KOPT-K1 (cell line): Measurements from ENCODE around the gene SUGCT.

Source experiments
- H3K27ac ChIP-seq: fragments of 200-600 bp; sonication (generic); 2 replicates; pipeline ENCODE4 v1.5.1; 2016; ENCODE audit warnings: antibody characterized with exemption, mild to moderate bottlenecking, low read depth, low read length; ENCODE audit not compliant: poor library complexity, severe bottlenecking
- H3K36me3 ChIP-seq: fragments of 200-600 bp; sonication (generic); 2 replicates; pipeline ENCODE4 v1.5.1; 2017; ENCODE audit warnings: antibody characterized with exemption, mild to moderate bottlenecking, low read length, moderate library complexity; ENCODE audit not compliant: insufficient read depth
- H3K9me3 ChIP-seq: fragments of 200-600 bp; sonication (generic); 2 replicates; pipeline ENCODE4 v1.5.1; 2017; ENCODE audit warnings: antibody characterized with exemption, low read length, mild to moderate bottlenecking; ENCODE audit not compliant: insufficient read depth, poor library complexity, severe bottlenecking

Gene SUGCT

DNA sequence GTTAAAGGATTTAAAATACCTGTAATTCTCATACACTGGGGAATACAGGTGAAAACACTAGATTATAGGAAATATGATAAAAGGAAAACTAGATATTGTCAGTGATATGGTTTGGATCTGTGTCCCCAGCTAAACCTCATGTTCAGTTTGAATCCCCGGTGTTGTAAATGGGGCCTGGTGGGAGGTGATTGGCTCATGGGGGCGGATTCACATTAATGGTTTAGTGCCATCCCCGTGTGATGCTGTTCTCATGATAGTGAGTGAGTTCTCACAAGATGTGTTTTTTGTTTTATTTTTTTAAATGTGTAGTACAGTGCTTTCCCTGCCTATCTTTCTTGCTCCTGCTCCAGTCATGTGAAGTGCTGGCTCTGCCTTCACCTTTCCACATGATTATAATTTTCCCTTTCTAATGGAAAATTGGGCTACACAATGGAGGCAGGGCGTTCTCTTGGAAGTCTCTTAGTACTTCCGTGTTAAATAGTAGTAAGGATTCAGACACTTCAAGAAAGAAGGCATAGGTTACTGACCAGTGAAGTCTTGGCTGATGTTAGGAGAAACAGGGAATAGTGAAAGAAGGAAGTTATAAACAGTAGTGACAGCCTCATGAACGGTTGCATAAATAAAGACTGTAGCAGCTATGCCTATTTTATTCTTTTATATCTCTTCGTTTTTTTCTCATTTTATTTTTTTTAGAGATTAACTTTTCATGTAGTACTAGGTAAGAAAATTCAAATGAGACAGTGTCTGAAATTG lies 386.4 kb downstream of the SUGCT start:
- H3K36me3 ChIP-seq = no peaks in the 10 kb centered on the region
- no peaks in the 10 kb centered on the region for H3K9me3 ChIP-seq
- H3K27ac ChIP-seq = no peak overlapping the region

DNA sequence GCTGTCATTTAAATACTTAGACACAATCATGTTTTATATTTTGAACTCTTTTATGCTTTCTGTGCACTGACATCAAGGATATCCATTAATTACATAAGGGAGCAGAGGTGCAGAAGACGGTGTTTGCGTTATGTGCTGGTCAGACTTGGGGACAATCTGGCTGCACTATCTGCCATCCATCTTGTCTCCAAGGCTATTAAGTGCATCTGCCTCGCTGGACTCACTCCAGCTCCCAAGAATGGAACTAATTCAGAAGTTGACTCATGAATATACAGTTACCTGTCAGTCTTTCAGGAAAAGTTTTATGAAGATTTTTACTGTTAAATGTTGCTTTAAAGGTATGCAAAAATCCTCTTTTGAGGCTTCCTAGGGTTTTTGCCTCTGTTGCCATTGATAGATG lies 391.0 kb downstream of the SUGCT start:
- Histone ChIP-seq H3K27ac (no peak overlapping the region), H3K36me3 (no peaks in the 10 kb centered on the region), H3K9me3 (no peaks in the 10 kb centered on the region)

- H3K36me3 ChIP-seq = no peaks in the 10 kb centered on the region
- no peak overlapping the region for H3K27ac ChIP-seq
Measured at GRCh38 chr7:40526951-40527715, 392.3 kb downstream of the SUGCT start.

GRCh38 chr7:40527723-40528122 lies 392.9 kb downstream of the SUGCT start:
- Histone ChIP-seq H3K36me3 (no peaks in the 10 kb centered on the region), H3K27ac (no peak overlapping the region), H3K9me3 (no peaks in the 10 kb centered on the region)

More at GRCh38 chr7:40526951-40527715, 392.3 kb downstream of the SUGCT start:
- H3K9me3 ChIP-seq = no peaks in the 10 kb centered on the region

- Histone ChIP-seq H3K9me3 (no peaks in the 10 kb centered on the region), H3K36me3 (no peaks in the 10 kb centered on the region), H3K27ac (no peak overlapping the region)
Measured at GRCh38 chr7:40530292-40530691, 395.5 kb downstream of the SUGCT start.

- no peak overlapping the region for H3K27ac ChIP-seq
- no peaks in the 10 kb centered on the region for H3K36me3 ChIP-seq
- no peaks in the 10 kb centered on the region for H3K9me3 ChIP-seq
Measured at GRCh38 chr7:40531956-40532355, 397.2 kb downstream of the SUGCT start.

GRCh38 chr7:40535678-40536077 lies 400.9 kb downstream of the SUGCT start:
- H3K9me3 ChIP-seq = no peaks in the 10 kb centered on the region

GRCh38 chr7:40536421-40536820 lies 401.6 kb downstream of the SUGCT start:
- H3K27ac ChIP-seq = no peak overlapping the region
- H3K36me3 ChIP-seq = no peaks in the 10 kb centered on the region
- no peaks in the 10 kb centered on the region for H3K9me3 ChIP-seq

More at GRCh38 chr7:40535678-40536077, 400.9 kb downstream of the SUGCT start:
- no peaks in the 10 kb centered on the region for H3K36me3 ChIP-seq
- no peak overlapping the region for H3K27ac ChIP-seq

DNA sequence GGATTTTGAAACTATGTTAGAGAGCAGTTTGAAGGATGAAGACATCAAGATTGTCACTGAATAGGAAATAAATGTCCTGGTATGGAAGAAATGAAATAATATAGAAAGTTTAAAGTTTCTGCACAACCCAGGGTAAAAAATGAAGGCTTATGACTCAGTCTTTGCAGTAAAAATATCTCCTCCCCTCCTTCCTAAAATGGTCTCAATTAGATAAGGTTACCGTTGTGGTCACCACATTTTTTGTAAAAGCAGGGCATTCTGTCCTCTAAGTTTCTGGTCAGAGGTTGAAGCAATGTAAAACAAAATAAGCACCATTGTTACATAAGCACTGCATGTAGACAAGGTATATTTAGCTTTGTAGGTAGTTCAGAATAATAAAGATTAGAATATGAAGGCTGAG lies 403.5 kb downstream of the SUGCT start:
- Histone ChIP-seq H3K9me3 (no peaks in the 10 kb centered on the region), H3K36me3 (no peaks in the 10 kb centered on the region), H3K27ac (no peak overlapping the region)

GRCh38 chr7:40541336-40541735 lies 406.5 kb downstream of the SUGCT start:
- Histone ChIP-seq H3K36me3 (no peaks in the 10 kb centered on the region), H3K9me3 (no peaks in the 10 kb centered on the region), H3K27ac (no peak overlapping the region)

GRCh38 chr7:40542982-40543741 lies 408.4 kb downstream of the SUGCT start:
- H3K36me3 ChIP-seq = no peaks in the 10 kb centered on the region
- no peaks in the 10 kb centered on the region for H3K9me3 ChIP-seq
- H3K27ac ChIP-seq = no peak overlapping the region

GRCh38 chr7:40544221-40544723 lies 409.5 kb downstream of the SUGCT start:
- Histone ChIP-seq H3K9me3 (no peaks in the 10 kb centered on the region), H3K36me3 (no peaks in the 10 kb centered on the region), H3K27ac (no peak overlapping the region)

- H3K27ac ChIP-seq = no peak overlapping the region
- H3K36me3 ChIP-seq = no peaks in the 10 kb centered on the region
- H3K9me3 ChIP-seq = no peaks in the 10 kb centered on the region
Measured at GRCh38 chr7:40544871-40545303, 410.1 kb downstream of the SUGCT start.

DNA sequence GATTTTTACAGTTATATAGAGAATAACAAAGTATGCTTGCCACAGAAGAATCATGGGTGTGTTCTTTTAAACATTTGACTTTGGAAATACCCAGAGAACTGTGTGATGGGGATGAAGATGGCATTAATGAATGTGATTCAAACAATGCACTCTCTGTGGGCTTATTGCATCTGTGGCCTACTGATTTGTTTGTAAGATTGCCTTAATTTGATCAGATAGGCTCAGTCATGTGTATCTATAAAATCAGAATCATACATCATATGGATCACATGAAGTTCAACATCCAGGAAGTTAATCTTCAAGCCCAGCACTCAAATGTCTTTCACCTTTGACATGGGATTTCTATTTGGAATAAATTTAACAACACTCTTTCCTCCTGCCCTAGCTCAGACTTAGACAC lies 410.9 kb downstream of the SUGCT start:
- H3K9me3 ChIP-seq = no peaks in the 10 kb centered on the region
- H3K27ac ChIP-seq = no peak overlapping the region
- H3K36me3 ChIP-seq = no peaks in the 10 kb centered on the region
